ENCODE measurements around the gene CAPN14.
A peak's percentile ranks its signal among the peaks of the same experiment; 100 is the strongest.

CAPN14 gene

GRCh38 chr2:31233741-31234682 is 16.7 kb upstream of the CAPN14 start, which contains the start of gene EHD3:
Gene EHD3, plus strand, starts transcription at chr2:31234152. Its CDS starts 470 bp downstream, at chr2:31234622.
- no peaks in the 10 kb centered on the region for H3K9me3 ChIP-seq (ENCODE audit: low read depth, low read length)
- no peak within 1 kb of the TSS for H3K27ac ChIP-seq
- no peak for TF ChIP-seq FOXP2 (optimal IDR thresholded peaks at IDR 0.05; ENCODE audit: control extremely low read depth, extremely low read length, insufficient read depth)
- DNase-seq (ENCODE audit: low read depth, low spot score) = no peak
- peak within 1 kb of the TSS; percentile 69 for H3K4me3 ChIP-seq
- no peak within 1 kb of the TSS for H3K9ac ChIP-seq (ENCODE audit: insufficient read length)
- no peaks in the 10 kb centered on the region for H3K36me3 ChIP-seq (ENCODE audit: insufficient read depth, low read length)

DNA sequence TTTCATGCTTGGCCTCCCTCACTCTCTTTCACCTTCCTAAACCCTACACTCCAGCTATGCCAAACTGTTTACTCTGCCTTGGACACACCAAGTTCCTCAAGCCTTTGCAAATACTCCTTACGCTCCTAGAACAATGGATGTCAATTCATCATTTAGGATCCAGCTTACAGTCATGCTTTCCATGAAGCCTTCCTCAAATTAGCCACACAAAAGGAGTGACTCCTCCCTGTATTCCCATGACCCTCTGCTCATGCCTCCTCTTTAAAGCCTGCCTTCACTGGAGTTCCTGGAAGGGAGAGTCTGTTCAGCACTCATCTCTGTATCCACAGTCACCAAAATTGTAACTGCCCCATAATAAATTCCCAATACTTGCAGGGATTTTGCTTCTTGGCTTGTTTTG is 15.9 kb upstream of the CAPN14 start:
- Histone ChIP-seq H3K27ac (no peak overlapping the region), H3K9me3 (ENCODE audit: low read depth, low read length) (no peaks in the 10 kb centered on the region), H3K4me3 (peak overlapping the region; percentile 69), H3K36me3 (ENCODE audit: insufficient read depth, low read length) (no peaks in the 10 kb centered on the region), H3K9ac (ENCODE audit: insufficient read length) (no peak overlapping the region)
- no peak for TF ChIP-seq EZH2 (IDR thresholded peaks at IDR 0.05)
- no peak for TF ChIP-seq FOXP2 (optimal IDR thresholded peaks at IDR 0.05; ENCODE audit: control extremely low read depth, extremely low read length, insufficient read depth)
- TF ChIP-seq POLR2AphosphoS5 (IDR thresholded peaks at IDR 0.05; ENCODE audit: borderline replicate concordance, low read depth, low read length) = no peak
- DNase-seq (ENCODE audit: low read depth, low spot score) = no peak

DNA sequence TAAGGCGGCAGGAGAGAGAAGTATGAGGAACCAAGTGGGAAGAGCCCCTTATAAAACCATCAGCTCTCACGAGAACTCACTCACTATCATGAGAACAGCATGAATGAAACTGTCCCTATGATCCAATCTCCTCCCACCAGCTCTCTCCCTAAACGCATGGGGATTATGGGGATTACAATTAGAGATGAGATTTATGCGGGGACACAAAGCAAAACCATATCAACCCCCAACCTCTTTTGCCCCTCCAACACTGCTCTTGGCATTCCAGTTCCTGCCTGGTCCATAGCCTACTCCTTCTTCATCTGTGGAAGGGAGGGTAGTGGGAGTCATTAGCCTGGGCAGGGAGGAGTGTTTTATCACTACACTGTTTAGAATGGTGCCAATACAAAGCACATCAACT is 15.3 kb upstream of the CAPN14 start:
- H3K4me3 ChIP-seq = no peak overlapping the region
- no peaks in the 10 kb centered on the region for H3K9me3 ChIP-seq (ENCODE audit: low read depth, low read length)
- no peak for DNase-seq (ENCODE audit: low read depth, low spot score)
- TF ChIP-seq EZH2 (IDR thresholded peaks at IDR 0.05) (no peak), POLR2AphosphoS5 (IDR thresholded peaks at IDR 0.05; ENCODE audit: borderline replicate concordance, low read depth, low read length) (no peak), FOXP2 (optimal IDR thresholded peaks at IDR 0.05; ENCODE audit: control extremely low read depth, extremely low read length, insufficient read depth) (no peak)
- no peaks in the 10 kb centered on the region for H3K36me3 ChIP-seq (ENCODE audit: insufficient read depth, low read length)
- H3K9ac ChIP-seq (ENCODE audit: insufficient read length) = no peak overlapping the region
- no peak overlapping the region for H3K27ac ChIP-seq

GRCh38 chr2:31231571-31232302 is 14.4 kb upstream of the CAPN14 start:
- Histone ChIP-seq H3K36me3 (ENCODE audit: insufficient read depth, low read length) (no peaks in the 10 kb centered on the region), H3K27ac (no peak overlapping the region), H3K4me3 (no peak overlapping the region), H3K9me3 (ENCODE audit: low read depth, low read length) (no peaks in the 10 kb centered on the region), H3K9ac (ENCODE audit: insufficient read length) (no peak overlapping the region)
- no peak for TF ChIP-seq FOXP2 (optimal IDR thresholded peaks at IDR 0.05; ENCODE audit: control extremely low read depth, extremely low read length, insufficient read depth)
- no peak for TF ChIP-seq EZH2 (IDR thresholded peaks at IDR 0.05)
- TF ChIP-seq POLR2AphosphoS5 (IDR thresholded peaks at IDR 0.05; ENCODE audit: borderline replicate concordance, low read depth, low read length) = no peak
- no peak for DNase-seq (ENCODE audit: low read depth, low spot score)

GRCh38 chr2:31230751-31231150 is 13.4 kb upstream of the CAPN14 start:
- TF ChIP-seq EZH2 (IDR thresholded peaks at IDR 0.05) (no peak), POLR2AphosphoS5 (IDR thresholded peaks at IDR 0.05; ENCODE audit: borderline replicate concordance, low read depth, low read length) (no peak), FOXP2 (optimal IDR thresholded peaks at IDR 0.05; ENCODE audit: control extremely low read depth, extremely low read length, insufficient read depth) (no peak)
- Histone ChIP-seq H3K9me3 (ENCODE audit: low read depth, low read length) (no peaks in the 10 kb centered on the region), H3K4me3 (no peak overlapping the region), H3K36me3 (ENCODE audit: insufficient read depth, low read length) (no peaks in the 10 kb centered on the region), H3K27ac (no peak overlapping the region), H3K9ac (ENCODE audit: insufficient read length) (no peak overlapping the region)
- DNase-seq (ENCODE audit: low read depth, low spot score) = no peak

- no peaks in the 10 kb centered on the region for H3K9me3 ChIP-seq (ENCODE audit: low read depth, low read length)
These were observed 11.4 kb upstream of the CAPN14 start for GRCh38 chr2:31228717-31229116.

DNA sequence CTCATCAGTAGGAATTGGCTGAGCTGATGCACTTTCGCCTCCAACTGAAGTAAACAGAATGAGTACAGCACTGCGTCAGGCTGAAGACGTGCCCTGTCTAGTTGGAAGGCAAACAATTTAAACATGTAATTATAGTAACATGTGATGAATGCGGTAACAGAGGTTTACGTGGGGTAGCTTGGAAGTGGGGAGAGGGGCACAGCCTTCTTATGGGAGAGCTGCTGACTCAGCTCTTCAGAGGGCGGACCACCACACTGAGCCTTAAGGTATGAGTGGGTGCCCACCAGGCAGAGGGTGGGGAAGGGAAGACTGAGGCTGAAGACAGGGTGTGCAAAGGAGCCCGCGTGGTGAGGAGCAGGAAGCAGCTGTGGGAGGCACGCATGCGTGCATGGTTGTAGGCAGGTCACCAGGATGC is 10.4 kb upstream of the CAPN14 start:
- no peak for TF ChIP-seq FOXP2 (optimal IDR thresholded peaks at IDR 0.05; ENCODE audit: control extremely low read depth, extremely low read length, insufficient read depth)
- TF ChIP-seq POLR2AphosphoS5 (IDR thresholded peaks at IDR 0.05; ENCODE audit: borderline replicate concordance, low read depth, low read length) = no peak
- no peak for TF ChIP-seq EZH2 (IDR thresholded peaks at IDR 0.05)
- DNase-seq (ENCODE audit: low read depth, low spot score) = no peak
- H3K9ac ChIP-seq (ENCODE audit: insufficient read length) = no peak overlapping the region
- no peak overlapping the region for H3K4me3 ChIP-seq
- no peak overlapping the region for H3K27ac ChIP-seq
- H3K9me3 ChIP-seq (ENCODE audit: low read depth, low read length) = no peaks in the 10 kb centered on the region
- no peaks in the 10 kb centered on the region for H3K36me3 ChIP-seq (ENCODE audit: insufficient read depth, low read length)

More at GRCh38 chr2:31228717-31229116, 11.4 kb upstream of the CAPN14 start:
- TF ChIP-seq FOXP2 (optimal IDR thresholded peaks at IDR 0.05; ENCODE audit: control extremely low read depth, extremely low read length, insufficient read depth) (no peak), POLR2AphosphoS5 (IDR thresholded peaks at IDR 0.05; ENCODE audit: borderline replicate concordance, low read depth, low read length) (no peak), EZH2 (IDR thresholded peaks at IDR 0.05) (no peak)
- Histone ChIP-seq H3K4me3 (no peak overlapping the region), H3K9ac (ENCODE audit: insufficient read length) (no peak overlapping the region), H3K36me3 (ENCODE audit: insufficient read depth, low read length) (no peaks in the 10 kb centered on the region), H3K27ac (no peak overlapping the region)
- no peak for DNase-seq (ENCODE audit: low read depth, low spot score)

GRCh38 chr2:31227110-31227509 is 9.8 kb upstream of the CAPN14 start:
- TF ChIP-seq POLR2AphosphoS5 (IDR thresholded peaks at IDR 0.05; ENCODE audit: borderline replicate concordance, low read depth, low read length) (no peak), FOXP2 (optimal IDR thresholded peaks at IDR 0.05; ENCODE audit: control extremely low read depth, extremely low read length, insufficient read depth) (no peak), EZH2 (IDR thresholded peaks at IDR 0.05) (no peak)
- Histone ChIP-seq H3K27ac (no peak overlapping the region), H3K9me3 (ENCODE audit: low read depth, low read length) (no peaks in the 10 kb centered on the region), H3K4me3 (no peak overlapping the region), H3K36me3 (ENCODE audit: insufficient read depth, low read length) (no peaks in the 10 kb centered on the region), H3K9ac (ENCODE audit: insufficient read length) (no peak overlapping the region)
- DNase-seq (ENCODE audit: low read depth, low spot score) = no peak

All from SK-N-MC (cell line).